ELF-1 (cell line): ENCODE data around the gene PTGIS.
A peak's percentile ranks its signal among the peaks of the same experiment; 100 is the strongest.

Experiments
- DNase-seq: peaks from one replicate; pipeline ENCODE4 v3.0.0-alpha.2; 2016; ENCODE audit warnings: low read depth, low spot score

PTGIS gene

GRCh38 chr20:49496553-49497397 lies 71.2 kb downstream of the PTGIS start:
- no peak for DNase-seq

DNA sequence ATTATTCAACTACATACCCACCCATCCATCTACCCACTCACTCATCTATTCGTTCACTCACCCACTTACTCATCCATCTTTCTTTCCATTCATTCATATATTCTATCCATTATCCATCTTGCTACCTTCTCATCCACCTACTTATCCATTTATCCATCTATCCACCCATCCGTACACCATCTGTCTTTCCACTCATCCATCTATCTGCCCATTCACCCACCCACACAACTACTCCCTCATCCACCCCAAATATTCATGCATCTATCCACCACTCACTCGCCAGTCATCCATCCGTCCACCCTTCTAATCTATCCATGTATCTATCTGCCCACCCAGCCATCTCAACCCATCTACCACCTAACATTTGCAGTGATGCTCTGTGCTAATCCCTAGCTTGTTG lies 71.9 kb downstream of the PTGIS start:
- no peak for DNase-seq

GRCh38 chr20:49490689-49491088 lies 77.2 kb downstream of the PTGIS start:
- no peak for DNase-seq

DNA sequence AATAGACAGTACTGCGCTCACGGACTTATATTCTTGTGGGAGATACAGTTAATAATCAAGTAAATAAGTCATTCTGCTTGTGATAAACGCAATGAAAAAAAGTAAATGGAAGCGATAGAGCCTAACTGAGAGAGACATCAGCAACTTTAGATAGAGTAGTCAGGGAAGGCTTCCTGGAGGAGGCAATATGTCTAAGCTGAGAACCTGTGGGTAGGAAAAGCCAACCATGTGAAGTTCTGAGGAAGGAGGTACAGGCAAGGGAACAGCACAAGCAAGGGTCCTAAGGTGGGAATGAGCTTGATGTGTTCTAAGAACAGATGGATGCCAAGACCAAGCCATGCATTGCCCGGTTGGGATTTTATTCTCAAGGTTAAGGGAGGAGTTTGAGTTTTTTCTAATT lies 78.2 kb downstream of the PTGIS start:
- DNase-seq = no peak

DNA sequence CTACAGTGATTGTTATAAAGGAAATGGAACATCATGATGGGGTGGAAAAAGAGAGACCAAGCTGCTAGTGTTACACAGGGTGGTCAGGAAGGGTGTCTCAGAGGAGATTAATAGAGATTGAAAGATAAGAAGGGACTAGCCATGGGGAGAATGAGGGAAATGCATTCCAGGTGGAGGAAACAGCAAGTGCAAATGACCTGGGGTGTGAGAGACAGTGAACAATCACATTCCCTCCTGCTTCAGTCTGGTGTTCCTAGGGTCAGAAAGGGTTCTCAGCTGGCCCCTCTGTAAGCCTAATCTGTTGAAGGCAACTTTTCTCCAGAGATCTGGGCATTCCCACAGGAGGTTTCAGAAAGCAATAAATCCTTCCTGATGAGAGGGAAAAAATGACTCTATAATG lies 81.9 kb downstream of the PTGIS start:
- no peak for DNase-seq

- no peak for DNase-seq
Measured at GRCh38 chr20:49485563-49485962, 82.4 kb downstream of the PTGIS start.

DNA sequence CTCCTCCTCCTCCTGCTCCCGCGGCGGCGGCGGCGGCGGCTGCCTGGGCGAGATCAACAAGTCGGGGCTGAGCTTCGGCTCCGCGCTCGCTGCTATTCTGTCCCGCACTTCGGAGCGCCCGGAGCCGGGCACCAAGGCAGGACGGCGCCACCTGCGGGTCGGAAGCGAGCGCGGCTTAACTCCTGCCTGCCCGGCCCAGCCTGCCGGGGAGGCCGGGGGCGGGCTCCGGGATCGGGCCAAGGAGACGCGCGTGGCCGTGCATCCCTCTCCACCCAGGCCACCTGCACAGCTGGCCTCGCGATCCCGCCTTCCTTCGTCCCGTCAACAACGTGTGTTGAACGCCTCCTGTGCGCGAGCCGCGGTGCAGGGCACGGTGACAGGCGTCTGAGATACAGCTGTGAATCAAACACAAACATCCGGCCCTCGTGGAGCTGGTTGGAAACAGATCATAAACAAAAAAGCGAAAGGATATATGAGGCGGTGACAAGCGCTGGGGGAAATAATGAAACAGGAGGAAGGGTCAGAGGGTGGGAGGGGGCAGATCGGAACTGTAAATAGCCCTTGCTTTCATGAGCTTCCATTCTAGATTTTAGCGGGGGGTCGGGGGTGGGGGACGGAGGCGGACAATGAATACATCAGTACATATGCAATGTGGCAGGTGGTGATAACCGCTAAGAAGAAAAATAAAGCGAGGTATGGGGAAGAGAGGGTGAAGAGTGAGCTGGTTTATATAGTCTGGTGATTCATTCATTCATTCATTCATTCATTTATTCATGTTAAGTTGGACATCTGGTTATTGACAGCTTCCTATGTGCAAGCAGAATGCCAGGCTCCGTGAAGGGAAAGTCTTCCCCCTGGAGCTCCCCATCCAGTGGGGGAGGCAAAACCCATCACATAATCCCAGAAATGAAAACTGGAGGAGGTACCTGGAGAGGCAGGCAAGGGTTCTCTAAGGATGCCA lies 83.5 kb downstream of the PTGIS start:
- peak; percentile 90 for DNase-seq

DNA sequence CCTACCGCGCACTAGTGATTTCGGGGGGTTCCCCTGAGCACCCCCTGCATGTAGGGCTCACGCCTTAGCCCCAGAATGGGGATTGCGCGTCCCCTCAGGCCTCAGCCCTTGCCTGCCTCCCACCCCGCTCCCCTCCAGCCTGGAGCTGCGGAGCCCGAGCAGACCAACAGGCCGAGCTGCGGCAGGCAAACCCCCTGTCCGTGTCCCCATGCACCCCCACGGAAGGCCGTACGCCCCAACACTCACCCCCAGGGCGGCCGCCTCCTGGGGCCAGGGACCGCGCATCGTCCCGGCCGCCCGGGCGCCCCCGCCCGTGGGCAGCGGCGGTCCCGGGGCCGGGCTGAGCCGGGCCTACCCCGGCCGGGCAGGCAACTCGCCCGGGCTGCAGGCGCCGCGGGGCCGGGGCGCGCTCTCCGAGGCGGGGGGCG lies 84.2 kb downstream of the PTGIS start:
- DNase-seq = peak; percentile 21

DNA sequence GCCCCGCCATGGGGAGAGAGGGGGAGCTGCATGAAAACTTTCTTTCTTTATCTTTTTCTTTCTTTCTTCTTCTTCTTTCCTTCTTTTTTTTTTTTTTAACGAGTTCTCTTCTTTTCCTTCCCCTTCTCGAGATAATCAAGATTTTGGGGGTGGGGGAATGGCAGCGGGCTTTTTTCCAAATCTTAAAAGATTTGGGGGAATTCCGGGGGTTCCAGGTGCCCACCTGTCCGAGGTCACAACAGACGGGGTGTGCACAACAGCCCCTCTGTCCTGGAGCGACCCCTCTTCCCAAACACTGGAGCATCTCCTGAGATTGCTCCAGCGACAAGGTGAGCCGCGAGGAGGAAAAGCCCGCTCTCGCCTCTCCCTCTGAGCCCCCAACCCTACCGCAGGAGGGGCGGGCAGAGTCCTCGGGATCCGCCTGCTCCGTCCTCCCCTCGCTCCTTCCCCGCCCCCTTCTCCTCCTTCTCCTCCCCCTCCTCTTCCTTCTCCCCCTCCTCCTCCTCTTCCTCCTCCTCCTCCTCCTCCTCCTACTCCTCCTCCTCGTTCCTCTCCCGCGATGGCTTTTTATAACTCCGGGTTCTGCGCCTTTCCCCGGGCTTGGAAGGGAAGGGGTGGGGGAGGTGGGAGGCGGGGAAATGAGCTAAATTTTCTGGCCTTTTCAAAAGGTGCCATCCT lies 84.8 kb downstream of the PTGIS start:
- DNase-seq = peak; percentile 35

- DNase-seq = peak; percentile 89
Measured at GRCh38 chr20:49482621-49483017, 85.3 kb downstream of the PTGIS start, which contains the start of gene KCNB1. Gene KCNB1 (minus strand): TSS chr20:49482668. CDS start chr20:49482480, 188 bp downstream.

- no peak for DNase-seq
Measured at GRCh38 chr20:49482173-49482572, 85.8 kb downstream of the PTGIS start.

DNA sequence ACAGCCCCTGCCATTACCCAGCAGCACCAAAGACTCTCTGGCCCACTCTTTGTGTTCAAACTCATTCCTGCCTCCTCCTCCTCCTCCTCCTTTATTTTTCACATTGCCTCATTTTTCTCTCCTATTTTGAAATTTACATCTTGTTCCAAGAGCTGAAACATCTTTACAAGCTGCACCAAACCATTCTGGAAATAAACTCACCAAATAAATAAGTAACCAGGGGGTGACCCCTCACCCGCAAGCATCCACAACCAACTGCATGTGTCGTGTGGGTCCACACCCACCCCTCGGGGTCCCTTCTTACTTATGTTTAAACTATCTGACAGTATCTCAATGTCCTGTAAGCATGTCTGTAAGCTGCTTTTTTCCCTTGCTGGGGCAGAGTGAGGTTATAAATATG lies 86.8 kb downstream of the PTGIS start:
- DNase-seq = no peak

DNA sequence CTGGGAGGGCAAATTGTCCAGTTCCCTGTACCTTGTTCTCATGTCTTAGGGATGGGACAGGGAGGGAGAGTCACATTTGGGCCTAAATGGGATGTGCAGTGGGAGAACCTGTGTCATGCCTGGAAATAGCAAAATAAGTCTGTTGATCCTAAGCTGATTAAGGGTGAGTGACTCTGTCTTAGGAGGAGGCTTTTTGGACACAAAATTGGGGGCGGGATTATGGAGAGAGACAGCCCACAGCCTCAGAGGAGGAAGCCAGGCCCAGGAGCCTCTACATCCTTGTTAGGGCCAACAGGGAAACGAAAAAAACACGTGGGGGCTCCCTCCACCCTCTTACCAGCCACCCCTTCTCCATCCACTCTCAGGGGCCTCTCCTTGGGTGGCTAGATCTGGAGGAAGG lies 87.7 kb downstream of the PTGIS start:
- DNase-seq = no peak

DNA sequence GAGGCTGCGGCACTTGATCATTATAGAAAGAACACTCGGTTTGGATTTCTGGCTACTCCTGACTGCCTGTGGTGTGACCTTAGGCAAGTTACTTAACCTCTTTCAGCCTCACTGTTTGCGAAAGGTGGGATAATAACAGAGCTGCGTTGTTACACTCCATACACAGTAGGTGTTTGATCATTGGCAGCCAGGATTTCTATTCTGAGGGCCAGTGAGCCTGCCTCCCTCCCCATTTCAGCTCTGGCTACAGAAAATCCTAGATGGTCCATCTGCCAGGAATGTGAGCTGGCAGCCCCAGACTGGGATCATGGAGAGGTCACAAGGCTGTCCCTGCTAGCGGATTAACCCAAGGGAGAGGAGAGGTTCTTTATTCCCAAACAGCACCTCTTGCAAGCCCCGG lies 88.2 kb downstream of the PTGIS start:
- no peak for DNase-seq

- DNase-seq = no peak
Measured at GRCh38 chr20:49478754-49479689, 88.9 kb downstream of the PTGIS start.

DNA sequence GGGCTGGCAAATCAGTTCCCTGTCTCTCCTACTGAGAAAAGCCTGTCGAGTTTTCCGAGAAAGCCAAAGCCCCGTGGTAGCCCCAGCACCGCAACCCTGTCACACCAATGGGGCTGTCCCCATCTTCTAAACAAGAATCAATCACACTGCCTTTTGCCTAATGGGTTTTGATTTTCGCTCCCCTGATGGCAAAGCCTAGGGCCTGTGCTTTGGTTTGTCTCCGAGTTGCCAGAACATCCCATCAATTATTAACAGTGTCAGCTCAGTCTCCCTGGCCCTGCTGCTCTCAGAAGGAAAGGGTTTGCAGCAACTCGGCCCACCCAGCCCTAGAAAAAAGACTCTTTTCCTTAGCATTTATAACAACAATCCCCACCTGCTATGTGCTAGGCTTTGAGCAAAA lies 89.7 kb downstream of the PTGIS start:
- no peak for DNase-seq

DNA sequence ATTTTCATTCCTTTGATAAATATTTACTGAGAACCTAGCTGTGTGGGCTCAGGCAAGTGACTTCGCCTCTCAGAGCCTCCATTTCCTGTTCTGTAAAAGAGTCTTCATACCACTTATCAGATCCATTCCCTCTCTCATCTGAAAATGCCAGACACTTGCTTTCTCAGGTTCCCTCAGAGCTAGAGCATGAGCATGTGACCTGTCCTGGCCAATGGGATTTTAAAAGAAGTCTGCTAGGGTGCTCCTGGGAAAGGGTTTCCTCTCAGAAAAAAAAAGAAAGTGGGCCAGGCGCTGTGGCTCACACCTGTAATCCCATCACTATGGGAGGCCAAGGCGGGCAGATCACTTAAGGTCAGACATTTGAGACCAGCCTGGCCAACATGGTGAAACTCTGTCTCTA lies 90.7 kb downstream of the PTGIS start:
- peak; percentile 26 for DNase-seq

- DNase-seq = peak; percentile 27
Measured at GRCh38 chr20:49476016-49476355, 92.0 kb downstream of the PTGIS start.

DNA sequence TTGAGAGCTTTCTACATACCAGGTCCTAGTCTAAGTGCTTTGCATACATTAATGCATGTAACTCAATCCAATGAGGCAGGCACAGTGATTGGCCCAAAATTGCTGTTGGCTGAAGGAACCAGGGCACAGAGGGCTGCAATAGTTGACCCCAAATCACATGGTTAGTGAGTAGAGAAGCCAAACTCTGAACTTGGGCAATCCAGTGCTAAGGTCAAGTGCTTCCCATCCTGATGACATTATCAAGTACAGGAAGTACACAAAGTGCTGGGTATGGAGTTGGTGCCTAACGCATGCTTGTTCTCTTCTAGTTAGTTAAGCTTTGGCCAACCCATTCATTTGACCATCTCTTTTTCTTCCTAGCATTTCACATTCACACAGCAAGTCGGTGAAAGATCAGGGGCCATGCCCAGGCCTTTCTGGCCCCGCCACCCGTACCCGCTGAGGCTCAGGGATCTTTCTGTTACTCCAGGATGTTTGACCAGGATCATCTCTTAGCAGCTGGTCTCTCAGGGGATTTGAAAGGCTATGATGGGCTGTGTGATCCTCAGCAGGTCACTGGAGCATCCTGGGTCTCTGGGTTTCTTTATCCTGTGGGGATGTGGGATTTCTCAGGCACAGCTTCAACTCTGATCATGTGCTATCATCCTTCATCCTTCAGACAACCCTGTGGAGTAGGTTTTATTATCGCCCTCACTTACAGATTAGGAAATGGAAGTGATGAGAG lies 92.5 kb downstream of the PTGIS start:
- DNase-seq = no peak

- DNase-seq = no peak
Measured at GRCh38 chr20:49471397-49471796, 96.5 kb downstream of the PTGIS start.
